ENCODE data around the gene PRELP.

Gene PRELP

GRCh38 chr1:203499643-203500278 lies 24.2 kb downstream of the PRELP start:
- H3K4me3 ChIP-seq (replicated peaks in 1 of 2; ENCODE audit: low read depth in 2 of 2, low read length in 2 of 2) = no peak overlapping the region
- TF ChIP-seq, protein P1, sequence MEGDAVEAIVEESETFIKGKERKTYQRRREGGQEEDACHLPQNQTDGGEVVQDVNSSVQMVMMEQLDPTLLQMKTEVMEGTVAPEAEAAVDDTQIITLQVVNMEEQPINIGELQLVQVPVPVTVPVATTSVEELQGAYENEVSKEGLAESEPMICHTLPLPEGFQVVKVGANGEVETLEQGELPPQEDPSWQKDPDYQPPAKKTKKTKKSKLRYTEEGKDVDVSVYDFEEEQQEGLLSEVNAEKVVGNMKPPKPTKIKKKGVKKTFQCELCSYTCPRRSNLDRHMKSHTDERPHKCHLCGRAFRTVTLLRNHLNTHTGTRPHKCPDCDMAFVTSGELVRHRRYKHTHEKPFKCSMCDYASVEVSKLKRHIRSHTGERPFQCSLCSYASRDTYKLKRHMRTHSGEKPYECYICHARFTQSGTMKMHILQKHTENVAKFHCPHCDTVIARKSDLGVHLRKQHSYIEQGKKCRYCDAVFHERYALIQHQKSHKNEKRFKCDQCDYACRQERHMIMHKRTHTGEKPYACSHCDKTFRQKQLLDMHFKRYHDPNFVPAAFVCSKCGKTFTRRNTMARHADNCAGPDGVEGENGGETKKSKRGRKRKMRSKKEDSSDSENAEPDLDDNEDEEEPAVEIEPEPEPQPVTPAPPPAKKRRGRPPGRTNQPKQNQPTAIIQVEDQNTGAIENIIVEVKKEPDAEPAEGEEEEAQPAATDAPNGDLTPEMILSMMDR (IDR thresholded peaks at IDR 0.05; ENCODE audit: low read depth, low read length) = no peak
- no peak for DNase-seq (ENCODE audit: low read depth in 2 of 2)

DNA sequence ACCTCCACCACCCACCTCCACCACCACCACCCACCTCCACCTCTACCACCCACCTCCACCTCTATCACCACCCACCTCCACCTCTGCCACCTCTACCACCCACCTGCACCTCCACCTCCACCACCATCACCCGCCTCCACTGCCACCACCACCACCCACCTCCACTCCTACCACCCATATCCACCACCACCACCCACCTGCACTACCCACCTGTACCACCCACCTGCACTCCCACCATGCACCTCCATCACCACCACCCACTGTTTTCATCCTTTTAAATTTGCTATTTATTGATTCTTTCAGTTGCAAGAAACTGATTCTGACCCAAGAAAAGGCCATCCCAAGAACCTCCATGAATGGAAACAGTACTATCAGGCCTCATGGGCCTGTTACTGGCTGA lies 24.7 kb downstream of the PRELP start:
- no peak overlapping the region for H3K4me3 ChIP-seq (replicated peaks in 1 of 2; ENCODE audit: low read depth in 2 of 2, low read length in 2 of 2)
- TF ChIP-seq, protein P1 (IDR thresholded peaks at IDR 0.05; ENCODE audit: low read depth, low read length) = no peak
- DNase-seq (ENCODE audit: low read depth in 2 of 2) = no peak

DNA sequence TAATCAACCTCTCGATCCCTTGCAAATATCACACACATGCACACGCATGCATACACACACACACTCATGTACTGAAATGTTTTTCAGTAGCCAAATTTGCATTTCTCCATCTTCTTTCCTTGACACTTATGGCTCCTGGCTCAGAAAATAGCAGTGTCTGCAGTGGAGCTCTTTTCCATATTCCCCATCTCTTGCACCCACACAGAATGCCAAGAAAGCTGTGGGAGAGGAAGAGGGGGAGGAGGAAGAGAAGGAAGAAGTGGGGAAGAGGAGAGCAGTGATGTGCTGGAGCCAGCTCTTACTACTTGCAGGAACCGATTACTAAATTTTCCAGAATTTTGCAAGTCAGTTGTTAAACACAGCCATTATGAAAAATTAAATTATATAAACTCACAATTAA lies 28.2 kb downstream of the PRELP start:
- TF ChIP-seq, protein P1 (IDR thresholded peaks at IDR 0.05; ENCODE audit: low read depth, low read length) = no peak
- no peak for DNase-seq (ENCODE audit: low read depth in 2 of 2)

GRCh38 chr1:203504400-203505250 lies 29.0 kb downstream of the PRELP start:
- TF ChIP-seq, protein P1 (IDR thresholded peaks at IDR 0.05; ENCODE audit: low read depth, low read length) = peak; percentile 70
- H3K4me3 ChIP-seq (replicated peaks in 1 of 2; ENCODE audit: low read depth in 2 of 2, low read length in 2 of 2) = no peak overlapping the region
- peak; percentile 87 to 88 for DNase-seq (ENCODE audit: low read depth in 2 of 2)

More for the DNA sequence above, 28.2 kb downstream of the PRELP start:
- H3K4me3 ChIP-seq (replicated peaks in 1 of 2; ENCODE audit: low read depth in 2 of 2, low read length in 2 of 2) = no peak overlapping the region

DNA sequence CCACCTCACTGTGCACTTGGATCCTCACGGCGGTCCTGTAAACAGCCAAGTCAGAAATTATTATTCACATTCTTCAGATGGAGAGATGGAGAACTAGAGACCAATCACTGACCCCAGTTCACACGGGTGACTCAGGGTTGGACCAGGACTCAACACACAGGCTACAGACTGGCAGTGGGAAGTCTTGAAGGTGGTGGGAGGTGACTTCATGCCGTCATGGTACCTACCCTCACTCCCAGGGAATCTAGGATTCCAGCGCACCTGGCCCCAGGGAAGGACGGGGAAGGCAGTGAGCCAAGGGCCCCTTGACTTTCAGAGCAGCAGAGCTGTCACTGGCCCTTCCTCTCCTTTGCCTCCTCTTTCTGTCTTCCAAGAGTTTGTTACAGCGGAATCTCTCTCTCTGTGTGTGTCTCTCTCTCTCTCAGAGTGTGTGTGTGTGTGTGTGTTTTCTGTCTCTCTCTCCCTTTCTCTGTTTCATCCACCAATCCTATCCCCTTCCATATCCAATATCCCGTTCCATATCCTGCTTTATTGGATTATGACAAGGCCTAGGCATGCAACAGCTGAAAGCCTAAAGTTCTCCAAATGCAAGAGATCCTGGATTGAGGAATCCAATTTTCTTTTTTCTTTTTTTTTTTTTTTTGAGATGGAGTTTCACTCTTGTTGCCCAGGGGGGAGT lies 30.1 kb downstream of the PRELP start:
- TF ChIP-seq, protein P1 (IDR thresholded peaks at IDR 0.05; ENCODE audit: low read depth, low read length) = no peak
- no peak overlapping the region for H3K4me3 ChIP-seq (replicated peaks in 1 of 2; ENCODE audit: low read depth in 2 of 2, low read length in 2 of 2)
- no peak for DNase-seq (ENCODE audit: low read depth in 2 of 2)

DNA sequence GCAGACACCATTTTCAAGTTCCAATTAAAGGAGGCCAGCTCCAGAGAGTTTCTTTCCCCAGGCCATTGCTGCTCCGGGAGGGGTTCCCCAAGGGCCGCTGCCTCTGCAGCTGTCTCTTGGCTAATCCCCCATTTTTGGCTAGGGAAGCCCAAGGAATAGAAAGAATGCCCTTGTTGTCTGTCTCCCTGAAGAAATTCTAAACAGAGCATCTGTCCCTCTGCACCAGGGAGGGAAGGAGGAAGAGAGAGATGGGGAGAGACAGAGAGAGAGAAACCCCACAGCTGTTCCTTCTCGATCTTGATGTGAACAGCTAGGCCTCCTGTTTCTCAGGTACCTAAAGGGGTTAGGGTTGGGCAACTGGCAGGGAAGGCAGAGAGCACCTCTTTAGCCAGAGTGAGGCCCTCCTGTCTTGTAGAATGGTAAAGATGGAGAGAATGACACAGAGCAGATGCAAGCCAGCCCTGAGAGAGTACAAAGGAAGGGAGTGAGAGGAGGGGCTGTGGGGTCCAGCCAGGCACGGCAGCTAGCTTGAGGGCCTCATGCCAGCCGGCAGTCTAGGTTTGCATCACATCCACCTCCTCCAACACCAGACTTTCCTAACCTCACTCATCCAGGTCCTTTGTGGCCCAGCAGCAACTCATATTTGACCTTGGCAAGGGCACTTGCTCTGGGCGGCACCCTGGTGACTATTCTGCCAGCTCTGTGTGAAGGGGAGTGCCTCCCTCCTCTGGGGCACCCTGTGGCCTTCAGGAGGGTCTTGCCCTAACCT lies 31.4 kb downstream of the PRELP start:
- peak; percentile 31 to 72 for DNase-seq (ENCODE audit: low read depth in 2 of 2)
- H3K4me3 ChIP-seq (replicated peaks in 1 of 2; ENCODE audit: low read depth in 2 of 2, low read length in 2 of 2) = no peak overlapping the region
- TF ChIP-seq, protein P1 (IDR thresholded peaks at IDR 0.05; ENCODE audit: low read depth, low read length) = no peak

Data from cardiac fibroblast (primary cell).